NCI-H69 (cell line): ENCODE data around the gene SARDH.

ENCODE experiments used
- DNase-seq: peaks from one replicate; lab custom pipeline; 2025; lab: John Stamatoyannopoulos, UW

The SARDH gene

GRCh38 chr9:133647148-133647547 is 91.0 kb downstream of the SARDH start:
- DNase-seq, result peak; percentile 48

- no peak for DNase-seq
Measured at GRCh38 chr9:133645021-133645765, 93.0 kb downstream of the SARDH start.

DNA sequence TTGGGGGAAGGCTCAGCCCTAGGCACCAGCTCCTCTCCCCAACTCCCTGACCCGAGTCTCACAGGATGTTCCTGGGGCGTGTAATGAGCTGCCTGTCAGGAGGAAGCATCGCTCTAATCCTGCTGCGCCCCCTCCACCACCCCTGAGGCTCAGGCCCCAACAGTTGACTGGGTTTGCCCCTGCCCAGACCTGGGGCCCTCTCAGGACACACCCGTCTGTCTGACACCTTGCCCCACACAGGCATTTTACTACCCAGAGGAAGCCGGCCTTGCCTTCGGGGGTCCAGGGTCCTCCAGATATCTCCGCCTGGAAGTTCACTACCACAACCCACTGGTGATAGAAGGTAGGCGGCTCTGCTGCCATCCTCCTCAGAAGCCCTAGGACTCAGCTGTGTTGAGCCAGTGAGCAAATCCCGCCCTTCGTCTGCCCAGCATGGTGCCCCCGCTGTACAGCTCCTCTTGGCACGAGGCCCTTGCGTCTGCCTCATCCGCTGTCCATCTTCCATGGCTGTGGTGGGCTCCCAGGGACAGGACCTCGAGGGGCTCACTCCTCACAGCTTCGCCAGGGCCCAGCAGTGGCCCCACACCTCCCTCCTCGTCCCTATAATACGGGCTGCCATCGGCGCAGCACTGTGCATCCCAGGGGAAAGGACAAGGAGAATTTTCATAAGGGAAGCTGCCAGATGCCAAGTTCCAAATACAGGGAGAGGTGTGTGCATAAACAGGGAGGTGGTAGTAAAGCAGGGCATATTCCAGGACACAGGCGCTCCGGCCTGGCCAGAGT is 94.0 kb downstream of the SARDH start:
- peak; percentile 31 for DNase-seq

- no peak for DNase-seq
Measured at GRCh38 chr9:133643362-133643755, 94.8 kb downstream of the SARDH start.

DNA sequence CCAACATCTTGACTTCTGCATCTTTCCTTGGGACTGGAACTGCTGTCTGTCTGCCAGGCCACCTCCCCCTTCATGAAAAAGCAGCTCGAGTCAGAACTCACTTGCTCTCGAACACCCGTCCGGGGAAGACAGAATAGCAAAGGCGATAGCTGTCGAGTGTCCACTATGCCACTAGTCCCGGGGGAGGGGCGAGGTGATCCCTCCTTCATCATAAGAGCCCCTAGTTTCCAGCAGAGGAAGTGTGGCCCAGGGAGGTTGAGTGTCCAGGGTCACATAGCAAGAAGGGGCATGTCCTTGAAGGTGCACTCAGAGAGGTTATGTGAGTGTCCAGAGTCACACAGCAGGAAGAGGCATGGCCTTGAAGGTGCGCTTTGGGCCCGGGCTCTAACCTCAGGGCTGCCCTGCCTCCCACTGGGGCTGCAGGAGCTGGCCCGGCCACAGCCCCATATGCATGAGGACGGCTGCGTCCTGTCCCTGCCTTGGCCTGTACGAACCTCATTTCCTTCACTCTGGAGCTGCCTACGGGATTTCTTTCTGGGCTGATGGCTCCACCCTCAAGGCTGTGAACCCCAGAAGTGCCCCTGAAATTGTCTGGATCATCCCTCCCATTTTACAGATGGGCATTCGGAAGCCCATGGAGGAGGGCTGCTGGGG is 95.3 kb downstream of the SARDH start:
- no peak for DNase-seq

GRCh38 chr9:133641861-133642595 is 96.1 kb downstream of the SARDH start:
- no peak for DNase-seq

DNA sequence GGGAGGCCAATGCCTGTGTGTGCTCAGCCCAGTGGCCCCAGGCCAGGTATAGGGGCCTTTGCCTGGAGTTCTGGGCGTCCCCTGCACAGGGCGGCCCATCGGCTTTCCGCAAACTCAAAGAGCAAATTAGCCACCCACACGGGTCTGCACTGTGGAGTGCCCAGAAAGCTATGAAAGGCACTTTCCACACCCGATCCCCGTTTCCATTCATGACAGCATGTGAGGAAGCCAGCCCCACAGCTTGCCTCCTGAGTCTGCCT is 96.8 kb downstream of the SARDH start:
- DNase-seq, result no peak

DNA sequence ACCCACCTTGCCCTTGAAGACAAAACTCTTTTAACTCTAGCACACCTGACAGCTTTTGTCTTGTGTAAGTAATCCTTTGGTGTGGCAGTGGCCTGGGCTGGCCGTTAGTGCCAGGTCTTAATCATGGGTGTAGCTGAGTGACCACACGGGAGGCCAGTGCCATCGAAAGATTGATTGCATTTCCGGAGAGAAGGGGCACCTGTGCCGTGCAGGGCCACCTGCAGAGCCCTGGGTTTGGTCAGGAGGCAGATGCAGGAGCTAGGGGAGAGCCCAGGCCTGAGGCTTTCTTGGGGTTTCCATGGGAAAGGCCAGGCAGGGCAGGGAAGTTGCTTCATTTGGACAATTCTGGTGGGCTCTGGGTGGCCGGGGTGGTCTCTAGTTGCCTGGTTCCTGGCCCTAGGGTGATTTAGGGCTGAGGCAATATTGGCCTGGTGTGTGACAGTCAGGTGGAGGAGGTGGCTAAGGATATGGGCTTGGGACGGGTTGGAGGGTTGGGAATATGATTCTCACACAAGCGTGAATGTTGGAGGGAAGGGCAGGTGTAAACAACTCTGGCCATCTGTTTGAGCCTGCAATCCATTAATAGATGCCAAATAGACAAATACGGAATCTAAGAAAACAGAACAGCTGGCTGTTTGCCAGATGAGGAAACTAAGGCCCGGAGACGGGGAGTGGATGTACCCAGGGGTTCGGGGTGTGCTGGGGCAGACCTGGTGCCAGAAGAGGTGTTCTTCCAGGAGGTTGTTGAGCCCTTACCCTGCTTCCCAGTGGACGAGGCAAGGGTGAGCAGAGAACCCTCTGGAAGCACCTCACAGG is 97.4 kb downstream of the SARDH start:
- DNase-seq, result peak; percentile 33

DNA sequence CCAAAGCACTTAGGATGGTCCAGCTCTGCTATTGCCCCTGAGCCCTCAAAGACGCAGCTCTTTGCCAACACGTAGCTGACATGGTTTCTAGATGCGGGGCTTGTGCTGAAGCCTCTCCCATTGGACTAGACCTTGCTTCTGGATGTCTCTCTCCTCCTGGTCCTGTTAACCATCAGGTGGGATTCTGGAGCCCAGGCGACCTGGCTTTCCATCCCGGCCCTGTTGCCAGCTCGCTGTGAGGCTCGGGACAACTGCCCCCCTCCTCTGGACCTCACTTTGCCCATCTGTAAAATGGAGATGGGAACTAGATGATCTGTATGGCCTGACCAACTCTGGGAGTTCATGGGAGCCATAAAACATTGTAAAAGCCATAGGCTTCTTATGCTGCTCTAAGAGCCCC is 98.0 kb downstream of the SARDH start:
- no peak for DNase-seq

- no peak for DNase-seq
Measured at GRCh38 chr9:133639613-133640012, 98.5 kb downstream of the SARDH start.

DNA sequence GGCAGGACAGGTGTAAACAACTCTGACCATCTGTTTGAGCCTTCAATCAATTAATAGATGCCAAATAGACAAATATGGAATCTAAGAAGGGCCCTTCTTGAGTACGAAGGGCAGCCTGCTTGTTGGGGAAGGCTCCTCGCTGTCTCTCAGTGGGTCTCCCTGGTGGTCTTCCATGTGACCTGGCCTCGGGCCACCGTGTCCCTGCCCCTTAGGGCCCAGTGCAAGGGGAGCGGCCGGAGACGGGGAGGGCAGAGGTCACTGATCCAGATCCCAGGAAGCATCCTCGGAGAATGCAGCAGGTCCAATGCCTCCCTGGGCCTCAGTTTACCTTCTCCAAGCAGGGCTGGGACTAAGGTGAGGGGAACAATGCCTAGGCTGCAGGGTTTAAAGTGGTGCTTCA is 99.4 kb downstream of the SARDH start:
- DNase-seq, result no peak

GRCh38 chr9:133638076-133638475 is 100.1 kb downstream of the SARDH start:
- DNase-seq, result no peak

GRCh38 chr9:133637451-133638055 is 100.6 kb downstream of the SARDH start:
- DNase-seq, result no peak

- DNase-seq, result no peak
Measured at GRCh38 chr9:133636902-133637301, 101.2 kb downstream of the SARDH start.

DNA sequence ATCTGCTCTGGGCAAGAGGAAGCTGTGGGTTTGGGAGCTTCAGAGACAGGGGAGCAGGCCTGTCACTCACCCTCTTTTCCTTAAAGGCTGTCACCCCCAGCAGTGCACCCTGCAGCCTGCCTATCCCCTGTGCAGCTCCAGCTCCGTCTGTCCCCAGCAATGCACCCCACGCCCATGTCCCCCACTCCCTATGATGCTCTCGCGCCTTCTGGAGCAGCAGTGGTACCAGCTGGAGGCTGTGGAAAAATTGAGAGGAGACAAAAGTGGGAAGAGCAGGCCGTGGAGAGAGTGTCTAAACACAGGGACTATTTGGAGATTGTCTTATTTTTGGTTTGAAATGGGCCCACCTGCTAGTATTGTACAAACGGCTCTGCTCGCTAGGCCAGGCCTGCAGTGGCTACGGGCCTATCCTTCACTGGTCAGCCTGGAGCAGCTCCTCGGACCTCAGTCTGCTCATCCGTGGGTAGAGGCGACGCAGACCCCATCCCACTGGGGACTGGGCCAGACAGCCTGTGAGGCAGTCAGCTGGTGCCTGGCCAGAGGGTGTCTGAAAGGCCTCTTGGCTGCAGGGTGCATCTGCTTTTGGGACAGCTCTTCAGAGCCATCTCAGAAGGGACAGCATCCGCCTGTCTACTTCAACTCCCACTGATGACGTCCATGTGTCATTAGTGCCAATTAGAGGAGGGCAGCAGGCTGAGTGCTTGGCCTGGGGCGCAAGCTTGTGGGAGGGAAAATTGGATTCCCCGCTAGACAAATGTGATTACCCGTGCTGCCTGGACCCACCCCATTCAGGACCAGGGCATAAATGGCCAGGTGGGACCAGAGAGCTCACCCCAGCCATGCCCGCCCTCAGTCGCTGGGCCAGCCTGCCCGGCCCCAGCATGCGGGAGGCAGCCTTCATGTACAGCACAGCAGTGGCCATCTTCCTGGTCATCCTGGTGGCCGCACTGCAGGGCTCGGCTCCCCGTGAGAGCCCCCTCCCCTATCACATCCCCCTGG is 102.3 kb downstream of the SARDH start, which contains the start of gene DBH:
Gene DBH (plus strand): TSS at position 831 of the 999 bp plus-strand sequence. CDS start 9 bp downstream, at position 840.
- DNase-seq, result no peak

DNA sequence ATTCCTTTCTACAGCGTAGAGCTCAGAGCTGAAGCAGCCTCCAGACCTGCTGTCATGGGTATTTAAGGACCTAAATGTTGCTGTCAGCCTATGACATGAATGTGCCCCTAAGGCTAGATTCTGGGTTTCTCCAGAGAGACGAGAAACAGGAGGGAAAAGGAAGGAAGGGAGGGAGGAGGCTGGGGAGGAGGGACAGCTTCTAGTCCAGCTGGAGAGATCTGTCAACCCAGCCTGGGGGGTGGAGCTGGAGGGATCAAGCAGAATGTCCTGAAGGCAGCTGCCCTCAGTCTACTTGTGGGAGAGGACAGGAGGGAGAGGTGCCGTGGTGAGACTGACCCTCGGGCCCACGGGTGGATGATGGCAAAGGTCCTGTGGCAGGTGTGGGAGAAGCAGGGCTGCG is 103.1 kb downstream of the SARDH start:
- DNase-seq, result no peak

GRCh38 chr9:133634081-133634691 is 104.0 kb downstream of the SARDH start:
- peak; percentile 79 for DNase-seq

DNA sequence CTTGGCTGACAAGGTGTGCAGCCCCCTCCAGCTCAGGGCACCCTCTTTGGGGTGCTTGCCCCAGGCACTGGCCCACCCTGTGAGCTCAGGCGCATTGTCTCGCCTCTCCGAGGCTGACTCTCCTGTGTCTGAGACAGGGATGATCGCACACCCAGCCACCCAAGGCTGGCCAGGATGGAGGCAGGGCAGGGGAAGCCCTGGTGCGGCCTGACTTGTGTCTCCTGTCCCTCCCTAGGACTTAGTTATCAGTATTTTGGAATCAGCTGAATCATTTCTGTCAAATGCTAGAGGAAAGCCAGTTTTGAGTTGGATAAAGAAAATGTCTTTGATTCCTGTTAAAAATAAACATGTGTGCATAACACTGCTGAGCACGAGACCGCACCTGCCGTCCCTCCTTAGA is 104.5 kb downstream of the SARDH start:
- DNase-seq, result peak; percentile 42
